Effector memory CD4-positive, alpha-beta T cell (primary cell): ENCODE measurements around the gene TTLL8.

ENCODE experiments used
- DNase-seq, 3 donors: peaks; one replicate each; pipeline ENCODE4 v3.0.0-alpha.2; 2020
- H3K27ac ChIP-seq: 2 replicates; pipeline ENCODE4 v1.7.0; 2013; ENCODE audit warnings: mild to moderate bottlenecking, low read length, moderate library complexity; ENCODE audit not compliant: insufficient read depth, poor library complexity, severe bottlenecking
- H3K27me3 ChIP-seq: replicated peaks from 2 replicates; pipeline ENCODE4 v1.7.0; 2013; ENCODE audit warnings: mild to moderate bottlenecking, low read length; ENCODE audit not compliant: insufficient read depth, control insufficient read depth, poor library complexity, severe bottlenecking
- H3K36me3 ChIP-seq: 2 replicates; pipeline ENCODE4 v1.7.0; 2013; ENCODE audit warnings: mild to moderate bottlenecking, low read length, moderate library complexity; ENCODE audit not compliant: control insufficient read depth, insufficient read depth
- H3K4me1 ChIP-seq: 2 replicates; pipeline ENCODE4 v1.7.0; 2013; ENCODE audit warnings: low read length, mild to moderate bottlenecking; ENCODE audit not compliant: control insufficient read depth, insufficient read depth, poor library complexity, severe bottlenecking
- H3K4me3 ChIP-seq: 2 replicates; pipeline ENCODE4 v1.7.0; 2013; ENCODE audit warnings: low read length, low read depth, mild to moderate bottlenecking; ENCODE audit not compliant: insufficient read depth, poor library complexity, severe bottlenecking
- H3K9me3 ChIP-seq: 2 replicates; pipeline ENCODE4 v1.7.0; 2013; ENCODE audit warnings: mild to moderate bottlenecking, low read length, moderate library complexity; ENCODE audit not compliant: control insufficient read depth

TTLL8 gene

GRCh38 chr22:50001388-50002231 is 56.5 kb downstream of the TTLL8 start:
- H3K9me3 ChIP-seq = no peaks in the 10 kb centered on the region
- no peaks in the 10 kb centered on the region for H3K4me1 ChIP-seq
- no peaks in the 10 kb centered on the region for H3K36me3 ChIP-seq
- no peaks in the 10 kb centered on the region for H3K27me3 ChIP-seq
- H3K4me3 ChIP-seq = no peak overlapping the region
- DNase-seq = no peak
- no peak overlapping the region for H3K27ac ChIP-seq

- Histone ChIP-seq H3K9me3 (no peaks in the 10 kb centered on the region), H3K4me3 (no peak overlapping the region), H3K4me1 (no peaks in the 10 kb centered on the region), H3K27ac (no peak overlapping the region), H3K27me3 (no peaks in the 10 kb centered on the region), H3K36me3 (no peaks in the 10 kb centered on the region)
- DNase-seq = no peak
These were observed 57.3 kb downstream of the TTLL8 start for GRCh38 chr22:50000587-50001387.

- H3K36me3 ChIP-seq = no peaks in the 10 kb centered on the region
- no peak overlapping the region for H3K27ac ChIP-seq
- H3K27me3 ChIP-seq = no peaks in the 10 kb centered on the region
- no peak for DNase-seq
- no peaks in the 10 kb centered on the region for H3K9me3 ChIP-seq
- H3K4me3 ChIP-seq = no peak overlapping the region
- no peaks in the 10 kb centered on the region for H3K4me1 ChIP-seq
These were observed 58.0 kb downstream of the TTLL8 start for GRCh38 chr22:49999946-50000586.

DNA sequence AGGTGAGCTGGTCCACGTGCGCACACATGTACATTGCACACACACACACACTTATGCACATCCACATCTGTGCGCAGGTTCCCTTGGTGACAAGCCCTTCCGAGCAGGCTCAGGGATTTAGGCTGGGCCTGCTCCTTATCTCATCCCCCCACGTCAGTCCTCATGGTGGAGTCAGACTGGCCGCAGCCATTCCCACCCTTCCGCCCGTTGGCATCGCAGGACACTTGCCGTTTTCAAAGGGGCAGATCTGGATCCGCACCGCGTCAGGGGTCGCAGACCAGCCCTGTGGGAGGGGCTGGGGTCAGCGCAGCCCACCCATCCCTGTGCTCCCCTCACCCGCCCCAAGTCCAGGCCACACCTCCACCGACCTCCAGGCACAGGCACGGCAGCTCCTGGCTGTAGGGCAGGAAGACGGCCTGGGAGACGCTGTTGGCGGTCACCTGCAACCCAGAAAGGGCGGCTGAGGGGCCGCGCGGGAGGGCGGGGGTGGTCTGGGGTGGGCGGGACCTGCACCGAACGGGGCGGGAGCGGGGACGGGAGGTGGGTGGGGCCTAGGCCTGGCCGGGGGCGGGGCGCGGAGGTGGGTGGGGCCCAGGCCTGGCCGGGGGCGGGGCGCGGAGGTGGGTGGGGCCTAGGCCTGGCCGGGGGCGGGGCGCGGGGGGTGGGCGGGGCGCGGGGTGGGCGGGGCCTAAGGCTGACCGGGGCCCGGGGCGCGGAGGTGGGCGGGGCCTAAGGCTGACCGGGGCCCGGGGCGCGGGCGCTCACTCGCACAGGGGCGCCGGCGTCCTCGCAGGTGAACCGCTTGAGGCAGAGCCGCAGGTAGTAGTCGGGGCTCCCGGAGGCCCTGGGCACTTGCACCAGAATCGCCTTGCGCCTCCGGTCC is 58.8 kb downstream of the TTLL8 start:
- DNase-seq = no peak
- Histone ChIP-seq H3K4me3 (no peak overlapping the region), H3K27me3 (no peaks in the 10 kb centered on the region)

DNA sequence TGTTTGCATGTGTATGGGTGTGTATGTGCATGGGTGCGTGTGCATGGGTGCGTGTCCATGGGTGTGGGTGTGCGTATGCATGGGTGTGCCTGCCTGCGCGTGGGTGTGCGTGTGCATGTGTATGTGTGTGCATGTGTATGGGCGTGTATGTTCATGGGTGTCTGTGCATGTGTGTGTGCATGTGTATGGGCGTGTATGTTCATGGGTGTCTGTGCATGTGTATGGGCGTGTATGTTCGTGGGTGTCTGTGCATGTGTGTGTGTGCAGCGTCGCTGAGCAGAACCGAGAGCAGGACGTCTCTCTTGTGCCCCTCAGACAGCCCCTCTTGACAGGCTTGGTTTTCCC is 59.4 kb downstream of the TTLL8 start:
- no peak overlapping the region for H3K4me3 ChIP-seq
- no peaks in the 10 kb centered on the region for H3K9me3 ChIP-seq
- H3K27me3 ChIP-seq = no peaks in the 10 kb centered on the region
- no peak for DNase-seq
- H3K27ac ChIP-seq = no peak overlapping the region
- no peaks in the 10 kb centered on the region for H3K36me3 ChIP-seq
- no peaks in the 10 kb centered on the region for H3K4me1 ChIP-seq

More for the DNA sequence above, 58.8 kb downstream of the TTLL8 start:
- Histone ChIP-seq H3K27ac (no peak overlapping the region), H3K36me3 (no peaks in the 10 kb centered on the region), H3K9me3 (no peaks in the 10 kb centered on the region), H3K4me1 (no peaks in the 10 kb centered on the region)

DNA sequence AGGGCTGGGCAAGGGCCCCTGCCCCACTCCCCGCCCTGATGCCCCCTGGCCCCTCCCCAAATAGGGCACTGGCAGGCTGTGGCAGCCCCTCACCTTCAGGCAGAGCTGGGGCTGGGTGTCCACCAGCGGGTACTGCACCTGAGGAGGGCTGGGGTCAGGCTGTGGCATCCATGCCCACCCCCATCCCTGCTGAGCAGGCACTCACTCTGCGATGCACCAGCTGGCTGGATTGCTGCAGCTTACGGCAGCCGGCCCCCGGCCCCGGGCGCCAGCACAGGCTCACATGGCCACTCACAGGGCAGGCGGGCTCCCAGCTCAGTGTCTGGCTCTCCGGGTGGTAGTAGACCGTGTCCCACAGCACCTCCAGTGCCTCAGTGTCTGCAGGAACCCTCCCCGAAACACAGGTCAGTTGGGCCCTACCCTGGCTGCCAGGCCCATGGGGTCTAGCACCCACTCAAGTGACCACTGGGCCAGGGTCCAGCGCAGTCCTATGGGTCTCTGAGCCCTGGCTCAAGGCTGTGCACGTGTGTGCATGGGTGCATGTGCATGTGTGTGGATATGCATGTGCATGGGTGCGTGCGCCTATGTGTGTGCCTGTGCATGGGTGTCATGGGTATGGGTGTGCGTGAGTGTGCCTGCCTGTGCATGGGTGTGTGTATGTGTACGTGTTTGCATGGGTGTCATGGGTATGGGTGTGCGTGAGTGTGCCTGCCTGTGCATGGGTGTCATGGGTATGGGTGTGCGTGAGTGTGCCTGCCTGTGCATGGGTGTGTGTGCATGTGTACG is 60.0 kb downstream of the TTLL8 start:
- no peak overlapping the region for H3K4me3 ChIP-seq
- DNase-seq = no peak
- H3K4me1 ChIP-seq = peaks cover 3% of the 10 kb centered on the region
- no peaks in the 10 kb centered on the region for H3K27me3 ChIP-seq
- H3K9me3 ChIP-seq = no peaks in the 10 kb centered on the region
- no peak overlapping the region for H3K27ac ChIP-seq
- H3K36me3 ChIP-seq = no peaks in the 10 kb centered on the region

- Histone ChIP-seq H3K27ac (no peak overlapping the region), H3K4me1 (peaks cover 4% of the 10 kb centered on the region), H3K27me3 (no peaks in the 10 kb centered on the region), H3K9me3 (no peaks in the 10 kb centered on the region), H3K36me3 (no peaks in the 10 kb centered on the region), H3K4me3 (no peak overlapping the region)
- no peak for DNase-seq
These were observed 60.9 kb downstream of the TTLL8 start for GRCh38 chr22:49997251-49997599.

DNA sequence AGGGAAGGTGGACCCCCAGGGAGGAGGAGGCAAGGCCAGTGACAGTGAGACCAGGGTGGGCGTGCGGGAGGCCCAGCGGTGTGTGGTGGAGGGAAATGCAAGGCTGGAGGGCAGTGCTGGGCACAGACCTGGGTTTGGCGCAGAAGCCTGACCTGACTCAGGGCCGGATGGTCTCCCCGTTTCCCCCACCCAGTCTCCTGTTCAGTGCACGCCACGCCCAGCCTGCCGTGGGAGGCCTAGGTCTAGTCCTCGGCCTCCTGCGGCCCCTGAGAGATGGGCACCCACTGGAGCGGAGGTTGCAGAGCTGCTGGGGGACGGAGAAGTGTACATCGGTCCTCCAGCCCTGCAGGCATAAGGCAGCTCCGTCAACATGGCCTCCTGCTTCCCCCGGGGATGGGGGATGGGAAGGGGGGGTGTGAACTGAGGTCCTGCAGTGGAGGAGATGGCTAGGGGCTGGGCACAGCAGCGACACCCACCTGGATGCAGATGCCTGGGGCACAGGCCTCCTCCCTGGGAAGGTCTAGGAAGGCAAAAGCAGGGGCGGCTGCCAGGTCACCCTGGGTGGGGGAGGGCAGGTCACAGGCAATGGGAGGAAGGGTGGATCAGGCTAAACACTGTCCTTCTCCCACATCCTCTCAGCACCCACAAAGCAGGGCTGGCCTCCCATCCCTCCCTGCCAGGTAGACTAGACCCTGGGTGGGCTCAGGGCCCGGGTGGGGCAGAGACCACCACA is 61.4 kb downstream of the TTLL8 start:
- Histone ChIP-seq H3K4me3 (no peak overlapping the region), H3K4me1 (peaks cover 4% of the 10 kb centered on the region), H3K9me3 (no peaks in the 10 kb centered on the region), H3K27me3 (no peaks in the 10 kb centered on the region), H3K27ac (no peak overlapping the region), H3K36me3 (no peaks in the 10 kb centered on the region)
- DNase-seq = no peak
